NCI-H128 (cell line): ENCODE measurements around the gene URB1.
"Not testable (repeated sequence)": the region's sequence is repeated elsewhere in the genome, so short reads cannot be mapped to it uniquely, and the experiment has no call there.

ENCODE experiments used
- DNase-seq: peaks from one replicate; lab custom pipeline; 2025; ENCODE audit not compliant: unreplicated experiment; lab: John Stamatoyannopoulos, UW

Gene URB1

DNA sequence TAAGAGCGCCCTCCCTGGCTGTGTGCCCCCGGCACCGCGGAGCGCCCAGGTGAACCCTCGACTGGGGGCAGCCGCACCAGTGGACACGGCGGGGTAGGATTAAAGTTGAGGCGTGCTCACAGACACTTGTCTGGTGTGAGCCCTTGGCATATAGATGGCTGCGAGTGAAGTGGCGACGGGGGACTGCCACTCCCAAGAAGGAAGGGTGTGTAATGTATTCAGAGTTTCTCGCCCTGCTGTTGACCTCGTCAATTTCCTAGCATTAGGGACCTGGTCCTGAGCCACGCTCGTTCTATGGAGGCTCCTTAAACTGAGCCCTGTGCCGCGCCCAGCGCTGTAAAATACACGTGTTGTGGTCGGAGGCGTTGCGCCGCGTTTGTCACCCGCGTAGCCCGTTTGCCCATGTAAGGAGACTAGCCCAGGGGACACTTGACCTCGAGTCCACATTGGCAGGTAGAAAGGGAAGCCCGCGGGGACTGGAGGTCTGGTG, 20.2 kb upstream of the URB1 start:
- DNase-seq: no peak

DNA sequence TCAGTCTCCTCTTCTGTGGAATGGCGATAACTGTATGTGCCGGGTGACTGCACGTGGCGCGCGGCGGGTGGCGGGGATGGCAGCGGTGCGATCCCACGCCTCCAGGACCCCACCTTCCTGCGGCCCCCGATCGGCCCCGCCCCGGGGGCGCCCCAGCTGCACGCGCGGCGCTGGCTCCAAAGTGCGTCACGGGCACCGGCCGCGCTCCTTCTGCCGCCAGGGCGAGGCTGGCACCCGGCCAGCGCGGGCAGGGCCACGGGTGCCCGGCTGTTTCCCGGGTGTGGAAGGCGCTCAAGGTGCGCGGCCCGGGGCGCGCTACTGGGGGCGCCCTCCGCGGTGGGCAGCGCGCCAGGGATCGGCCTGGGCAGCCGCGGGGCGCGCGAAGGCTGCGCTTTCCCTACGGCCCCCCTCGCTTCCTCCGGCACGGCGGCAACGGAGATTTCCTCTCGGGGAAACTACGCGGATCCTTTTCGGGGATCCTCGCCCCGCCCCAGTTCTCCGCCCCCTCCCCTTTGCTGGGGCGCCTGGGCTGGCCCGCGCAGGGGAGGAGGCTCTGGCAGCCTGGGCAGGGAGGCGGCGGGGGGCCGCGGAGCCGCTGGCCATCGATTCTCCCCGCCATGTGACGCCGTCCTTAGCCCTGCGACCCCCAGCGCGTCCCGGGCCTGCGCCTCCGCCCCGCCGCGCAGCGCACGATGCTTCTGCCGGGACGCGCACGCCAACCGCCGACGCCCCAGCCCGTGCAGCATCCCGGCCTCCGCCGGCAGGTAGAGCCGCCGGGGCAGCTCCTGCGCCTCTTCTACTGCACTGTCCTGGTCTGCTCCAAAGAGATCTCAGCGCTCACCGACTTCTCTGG, 19.6 kb upstream of the URB1 start, which contains the start of gene EVA1C:
TSS of gene EVA1C (plus strand) at position 545 of the 853 bp plus-strand sequence. CDS start at position 693, 148 bp downstream.
- peak; percentile 33 for DNase-seq

DNA sequence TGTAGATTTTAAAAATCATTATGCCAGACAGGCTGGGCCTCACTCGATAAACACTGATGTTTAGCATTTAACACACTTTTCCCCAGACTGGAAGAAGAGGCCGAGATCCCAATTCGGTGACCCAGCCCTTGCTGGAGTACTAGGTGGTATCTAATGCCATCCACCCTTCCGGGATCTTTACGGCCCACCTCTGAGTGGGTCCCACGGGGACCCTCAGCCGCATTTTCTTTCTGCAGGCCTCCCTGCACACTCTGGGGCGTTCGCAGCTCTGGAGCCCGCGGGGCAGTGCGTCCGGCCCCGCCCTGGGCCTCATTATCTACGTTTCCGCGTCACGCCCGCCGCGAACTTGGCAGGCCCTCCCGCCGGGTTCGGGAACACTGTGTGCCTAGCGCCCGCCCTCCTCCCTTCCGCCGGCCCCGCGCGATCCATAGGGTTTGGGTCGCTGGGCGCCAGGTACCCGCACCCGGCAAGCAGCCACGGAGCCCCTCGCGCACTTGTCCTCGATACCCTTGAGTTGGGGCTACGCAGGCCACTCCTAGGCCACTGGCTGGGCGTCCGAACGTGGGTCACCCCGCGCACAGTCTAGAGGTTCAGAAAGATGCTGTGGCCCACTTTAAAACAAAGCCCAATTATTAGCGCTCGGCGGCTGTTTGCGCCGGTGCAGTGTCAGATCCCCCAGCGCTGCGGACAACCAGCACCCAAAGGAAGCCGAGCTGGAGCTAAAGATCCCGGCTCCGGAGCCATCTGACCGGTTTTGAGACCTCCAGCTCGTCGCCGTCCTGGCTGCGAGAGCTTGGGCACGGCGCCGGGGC, 18.7 kb upstream of the URB1 start:
- peak; percentile 31 for DNase-seq

DNA sequence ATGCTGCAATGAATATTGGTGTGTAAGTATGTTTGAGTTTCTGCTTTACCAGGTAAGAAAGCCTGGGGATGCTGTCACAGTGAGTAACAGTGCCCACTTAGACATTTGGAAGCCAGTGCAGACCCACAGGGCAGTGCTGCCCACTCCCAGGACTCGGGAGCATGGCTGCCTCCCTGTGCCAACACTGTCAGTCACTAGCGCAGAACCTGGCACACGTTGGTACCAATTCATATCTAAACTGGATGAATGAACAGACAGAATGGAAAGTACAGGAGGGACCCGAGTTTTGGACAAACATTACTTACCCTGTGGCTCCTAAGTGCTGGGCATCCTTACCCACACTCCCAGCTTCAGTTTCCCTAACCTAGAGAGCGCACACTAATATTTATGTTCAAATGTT, 18.1 kb upstream of the URB1 start:
- no peak for DNase-seq

DNA sequence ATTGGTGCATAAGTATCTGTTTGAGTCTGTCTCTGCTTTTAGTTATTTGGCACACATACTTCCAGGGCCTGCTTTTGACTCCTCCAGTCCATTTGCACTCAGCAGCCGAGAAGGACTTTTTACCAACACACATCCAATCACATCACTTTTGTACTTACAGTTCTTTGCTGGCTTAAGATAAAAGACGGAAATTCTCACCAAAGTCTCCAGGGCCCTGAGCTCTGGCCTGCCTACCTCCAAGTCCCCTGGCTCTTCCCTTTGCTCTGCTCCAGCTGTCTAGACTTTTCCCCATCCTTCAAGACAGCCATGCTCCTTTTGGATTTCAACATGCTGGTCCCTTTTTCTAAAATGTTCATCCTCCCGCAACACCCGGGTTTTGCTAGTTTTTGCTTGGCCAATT, 17.5 kb upstream of the URB1 start:
- DNase-seq: no peak

DNA sequence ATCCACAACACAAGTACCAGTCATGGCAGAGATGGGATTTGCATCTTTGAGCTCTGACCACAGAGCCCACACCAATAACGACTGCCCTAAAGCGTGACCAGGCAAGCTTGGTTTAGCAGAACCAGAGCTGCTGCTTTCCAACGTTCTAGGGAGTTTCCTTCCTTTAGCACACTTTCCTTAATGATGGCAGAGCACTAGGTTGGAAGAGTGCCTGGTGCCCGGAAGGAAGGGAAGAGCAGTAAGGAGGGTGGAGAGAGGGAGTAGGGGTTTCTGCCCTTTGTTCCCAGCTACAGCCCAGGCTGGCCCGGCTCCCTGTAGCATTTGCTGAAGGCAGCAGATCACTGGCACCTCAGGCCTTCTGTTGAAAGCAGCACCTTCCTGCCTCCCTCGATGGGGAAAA, 13.6 kb upstream of the URB1 start:
- no peak for DNase-seq

DNA sequence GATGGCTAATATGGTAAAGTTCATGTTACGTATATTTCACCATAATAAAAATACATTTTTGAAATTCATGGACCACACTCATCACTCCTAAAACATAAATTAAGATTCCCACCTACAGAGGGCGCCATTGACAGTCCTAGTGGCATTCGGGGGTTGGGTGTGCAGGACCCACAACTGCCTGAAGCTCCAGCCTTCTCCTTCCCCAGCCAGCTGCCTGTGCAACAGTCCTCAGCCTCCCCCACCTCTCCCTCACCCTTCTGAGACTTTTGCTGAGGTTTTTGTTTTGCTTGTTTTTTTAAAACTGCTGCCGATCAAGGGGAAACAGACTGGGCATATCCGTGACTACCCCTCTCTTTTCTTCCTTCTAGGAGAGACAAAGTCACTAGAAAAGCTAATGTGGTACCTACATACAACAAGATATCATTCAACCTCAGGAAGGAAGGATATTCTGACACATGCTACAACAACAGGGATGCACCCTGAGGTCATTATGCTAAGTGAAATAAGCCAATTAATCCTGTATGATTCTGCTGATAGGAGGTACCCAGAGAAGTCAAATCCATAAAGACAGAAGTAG, 10.5 kb upstream of the URB1 start:
- peak; percentile 50 for DNase-seq

DNA sequence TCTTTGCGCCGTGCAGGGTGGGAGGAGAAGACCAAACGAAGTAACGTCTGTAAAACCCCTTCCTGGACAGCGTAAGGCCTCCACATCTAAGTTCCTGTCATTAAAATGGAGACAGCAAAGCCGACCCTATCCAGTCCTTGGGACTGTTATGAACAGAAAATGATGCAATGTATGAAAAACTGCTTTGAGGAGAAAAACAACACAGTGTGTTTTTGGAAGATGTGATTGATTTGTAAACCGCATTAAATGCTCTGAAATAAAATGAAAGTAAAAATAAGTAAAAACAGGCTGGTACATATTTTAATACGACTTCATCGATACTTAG, 827 bp upstream of the URB1 start:
- no peak for DNase-seq

DNA sequence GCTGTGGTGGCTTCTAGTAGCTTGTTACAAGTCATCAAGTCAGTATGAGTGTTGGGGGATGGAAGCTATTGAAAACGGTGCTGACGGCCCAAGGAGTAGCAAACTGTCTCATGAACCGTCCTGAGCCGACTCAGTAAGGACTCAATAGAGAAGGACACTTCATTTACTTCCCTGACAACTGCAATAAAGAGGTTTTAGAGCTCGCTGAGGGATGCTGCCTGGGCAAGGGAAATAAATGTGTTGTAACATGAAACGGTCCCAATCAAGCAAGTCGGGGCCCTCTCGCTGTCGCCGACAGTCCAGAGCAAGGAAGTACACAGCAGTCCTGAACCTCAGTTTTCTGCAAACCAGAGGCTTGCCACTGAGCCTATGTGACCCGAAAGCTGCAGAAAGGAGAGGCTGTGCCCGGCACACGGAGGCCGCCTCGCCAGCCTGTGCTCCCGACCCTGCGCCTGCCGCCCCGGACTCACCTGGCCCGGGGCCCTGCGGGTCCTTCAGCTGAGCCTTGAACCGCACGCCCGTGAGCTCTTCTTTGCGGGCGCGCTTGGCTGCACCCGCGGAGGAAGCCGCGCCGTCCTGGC, 423 bp downstream of the URB1 start:
- DNase-seq: no peak

DNA sequence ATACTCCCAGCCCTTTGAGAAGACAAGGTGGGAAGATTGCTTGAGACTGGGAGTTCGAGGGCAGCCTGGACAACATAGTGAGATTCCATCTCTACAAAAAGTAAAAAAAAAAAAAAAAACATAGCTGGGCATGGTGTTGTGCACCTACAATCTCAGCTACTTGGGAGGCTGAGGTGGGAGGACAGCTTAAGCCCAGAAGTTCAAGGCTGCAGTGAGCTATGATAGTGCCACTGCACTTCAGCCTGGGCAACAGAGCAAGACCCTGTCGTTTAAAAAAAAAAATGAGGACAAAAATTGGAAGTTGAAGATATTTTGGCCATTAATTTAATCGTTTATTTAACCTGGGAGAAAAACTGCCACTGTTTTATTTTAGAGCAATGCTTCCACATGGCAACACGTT, 1.1 kb downstream of the URB1 start:
- DNase-seq: no peak

DNA sequence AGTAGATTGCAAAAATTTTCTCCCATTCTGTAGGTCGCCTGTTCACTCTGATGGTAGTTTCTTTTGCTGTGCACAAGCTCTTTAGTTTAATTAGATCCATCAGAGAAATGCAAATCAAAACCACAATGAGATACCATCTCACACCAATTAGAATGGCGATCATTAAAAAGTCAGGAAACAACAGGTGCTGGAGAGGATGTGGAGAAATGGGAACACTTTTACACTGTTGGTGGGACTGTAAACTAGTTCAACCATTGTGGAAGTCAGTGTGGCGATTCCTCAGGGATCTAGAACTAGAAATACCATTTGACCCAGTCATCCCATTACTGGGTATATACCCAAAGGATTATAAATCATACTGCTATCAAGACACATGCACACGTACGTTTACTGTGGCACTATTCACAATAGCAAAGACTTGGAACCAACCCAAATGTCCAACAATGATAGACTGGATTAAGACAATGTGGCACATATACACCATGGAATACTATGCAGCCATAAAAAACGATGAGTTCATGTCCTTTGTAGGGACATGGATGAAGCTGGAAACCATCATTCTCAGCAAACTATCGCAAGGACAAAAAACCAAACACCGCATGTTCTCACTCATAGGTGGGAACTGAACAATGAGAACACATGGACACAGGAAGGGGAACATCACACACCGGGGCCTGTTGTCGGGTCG, 2.1 kb downstream of the URB1 start:
- DNase-seq: not testable (repeated sequence)

DNA sequence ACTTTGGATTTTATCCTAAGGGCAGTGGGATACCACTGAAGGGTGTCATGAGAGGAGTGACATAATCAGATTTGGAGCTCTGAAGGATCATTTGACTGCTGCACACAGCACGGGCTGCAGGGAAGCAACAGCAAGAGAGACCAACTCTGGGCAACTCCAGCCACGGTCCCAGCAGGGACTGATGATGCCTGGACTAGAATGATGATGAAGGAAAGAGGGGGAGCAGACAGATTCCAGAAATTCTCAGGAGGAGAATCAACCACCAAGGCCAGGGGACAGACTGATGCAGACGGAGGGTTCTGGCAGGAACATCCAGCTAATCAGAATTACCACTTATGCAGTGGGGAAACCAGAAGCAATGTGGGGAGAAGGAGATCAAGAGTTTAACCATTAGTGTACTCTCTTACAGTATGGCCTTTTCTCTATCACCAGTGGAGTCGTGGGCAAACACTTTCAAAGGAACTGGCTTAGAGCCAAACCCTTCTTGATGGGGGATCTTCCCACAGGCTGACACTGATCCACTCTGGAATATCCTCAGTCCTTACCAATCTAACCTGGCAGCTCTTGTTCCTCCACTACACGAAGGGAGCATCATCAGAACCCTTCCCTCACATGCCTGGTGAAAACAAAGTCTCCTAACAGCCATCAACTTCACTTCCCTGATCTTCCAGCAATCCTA, 3.3 kb downstream of the URB1 start:
- no peak for DNase-seq

DNA sequence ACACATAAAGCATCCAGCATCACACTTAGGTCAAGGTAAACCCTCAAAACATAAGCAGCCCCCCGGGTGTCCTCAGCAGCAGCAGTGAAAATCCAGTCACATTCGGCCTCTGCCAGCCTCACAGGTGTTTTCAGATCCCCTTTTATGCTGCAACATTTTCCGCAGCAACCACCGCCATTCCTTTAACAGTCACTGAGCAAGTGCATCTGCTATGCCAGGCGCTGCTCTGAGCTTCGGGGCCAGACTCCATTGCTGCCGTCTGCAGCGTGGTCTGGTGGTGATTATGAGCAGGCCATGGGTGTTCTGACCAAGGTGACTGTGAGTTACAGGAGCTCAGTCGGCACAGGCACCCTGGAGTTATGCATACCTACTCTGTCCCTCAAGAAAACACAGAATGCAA, 4.5 kb downstream of the URB1 start:
- no peak for DNase-seq

DNA sequence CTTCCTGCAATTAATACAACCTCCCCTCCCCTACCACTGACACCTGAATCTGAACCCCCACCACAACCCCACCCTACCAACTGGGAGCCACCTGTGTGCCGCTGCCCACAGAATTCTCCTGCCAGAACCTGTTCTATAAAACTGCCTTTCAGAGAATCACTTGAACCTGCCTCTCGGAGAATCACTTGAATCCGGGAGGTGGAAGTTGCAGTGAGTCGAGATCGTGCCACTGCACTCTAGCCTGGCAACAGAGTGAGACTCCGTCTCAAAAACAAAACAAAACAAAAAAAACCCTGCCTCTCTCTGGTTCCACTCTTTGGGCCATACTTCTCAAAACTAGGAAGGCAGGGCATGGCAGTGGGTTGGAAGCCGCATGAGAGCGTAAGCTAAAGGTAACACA, 5.7 kb downstream of the URB1 start:
- DNase-seq: no peak

DNA sequence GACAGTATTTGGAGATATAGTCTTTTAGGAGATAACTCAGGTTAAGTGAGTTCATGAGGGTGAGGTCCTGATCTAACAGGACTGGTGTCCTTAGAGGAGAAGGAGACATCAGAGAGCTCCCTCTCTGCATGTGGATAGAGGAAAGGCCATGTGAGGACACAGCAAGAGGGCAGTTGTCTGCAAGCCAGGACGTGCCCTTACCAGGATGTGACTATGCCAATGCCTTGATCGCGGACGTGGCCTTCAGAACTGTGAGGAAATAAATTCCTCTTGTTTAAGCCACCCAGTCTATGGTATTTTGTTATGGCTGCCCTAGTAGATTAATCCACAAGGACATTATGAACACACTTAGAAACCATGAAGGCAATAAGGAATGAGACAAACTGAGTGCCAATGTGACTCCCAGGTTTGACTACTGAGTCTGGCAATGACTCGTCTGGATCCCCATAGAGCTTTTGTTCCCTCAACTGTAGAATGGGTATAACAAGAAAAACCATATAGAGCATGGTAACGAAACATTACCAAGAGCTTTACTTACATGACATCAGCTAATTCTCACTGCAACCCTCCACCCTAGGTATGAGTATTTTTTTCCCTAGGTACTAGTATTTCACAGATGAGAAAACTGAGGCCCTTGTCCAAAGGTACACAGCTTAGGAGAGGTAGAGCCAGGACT, 6.5 kb downstream of the URB1 start:
- DNase-seq: no peak

DNA sequence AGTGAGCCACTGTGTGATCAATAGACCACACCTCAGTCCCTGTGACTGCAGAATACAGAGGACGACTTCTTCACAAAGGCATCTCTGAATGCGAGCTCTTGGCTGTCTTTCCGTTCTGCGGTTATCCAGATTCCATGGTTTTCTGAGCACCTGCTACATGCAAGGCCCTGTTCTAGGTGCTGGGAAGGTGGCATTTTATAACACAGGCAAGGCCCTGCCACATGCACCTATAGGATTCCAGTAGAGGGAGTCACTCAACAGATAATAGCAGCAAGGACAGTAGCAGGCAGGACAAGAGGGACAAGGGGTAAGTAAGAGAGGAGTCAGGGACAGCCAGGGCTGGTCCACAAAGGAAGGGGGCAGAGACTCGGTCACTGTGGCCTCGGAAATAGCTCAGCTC, 9.0 kb downstream of the URB1 start:
- DNase-seq: no peak

DNA sequence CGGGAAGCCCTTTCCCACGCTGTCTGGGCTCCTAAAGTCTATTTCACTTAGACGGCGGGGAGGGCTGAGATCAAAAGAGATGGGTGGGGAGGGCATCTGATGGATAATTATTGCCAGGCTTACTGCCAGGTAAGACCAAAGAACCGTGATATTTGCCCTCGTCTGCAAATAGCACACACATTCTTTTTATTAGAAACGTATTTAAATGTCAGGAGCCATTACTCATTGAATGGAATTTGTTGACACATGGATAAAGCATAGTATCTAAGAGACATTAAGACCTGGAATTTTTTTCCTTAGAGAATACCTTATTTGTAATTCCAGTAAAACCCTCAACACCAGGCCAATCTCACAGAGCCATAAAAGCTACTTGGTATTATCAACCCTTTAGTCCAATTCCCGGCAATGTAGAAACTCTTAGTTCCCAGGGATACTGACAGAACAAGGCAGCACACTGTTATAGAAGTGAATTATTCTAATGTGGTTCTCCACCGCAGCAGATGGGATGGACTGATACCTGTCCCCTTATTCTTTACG, 10.6 kb downstream of the URB1 start:
- no peak for DNase-seq

DNA sequence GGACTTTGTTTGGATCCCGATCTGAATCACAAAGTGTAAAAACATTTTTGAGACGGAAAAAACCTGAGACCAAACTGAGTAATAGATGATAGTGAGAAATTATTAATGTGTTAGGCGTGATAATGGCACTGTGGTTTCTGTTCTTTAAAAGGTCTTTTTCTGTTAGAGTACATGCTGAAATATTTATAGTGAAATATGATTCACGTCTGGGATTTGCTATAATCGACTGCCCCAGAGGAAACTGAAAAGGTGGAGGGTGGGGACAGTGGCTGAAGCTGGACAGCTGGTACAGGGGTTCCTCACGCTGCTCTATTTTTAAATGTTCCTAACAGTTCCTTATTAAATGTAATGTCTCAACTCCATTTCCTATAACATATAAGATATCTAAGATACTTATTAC, 11.2 kb downstream of the URB1 start:
- no peak for DNase-seq

DNA sequence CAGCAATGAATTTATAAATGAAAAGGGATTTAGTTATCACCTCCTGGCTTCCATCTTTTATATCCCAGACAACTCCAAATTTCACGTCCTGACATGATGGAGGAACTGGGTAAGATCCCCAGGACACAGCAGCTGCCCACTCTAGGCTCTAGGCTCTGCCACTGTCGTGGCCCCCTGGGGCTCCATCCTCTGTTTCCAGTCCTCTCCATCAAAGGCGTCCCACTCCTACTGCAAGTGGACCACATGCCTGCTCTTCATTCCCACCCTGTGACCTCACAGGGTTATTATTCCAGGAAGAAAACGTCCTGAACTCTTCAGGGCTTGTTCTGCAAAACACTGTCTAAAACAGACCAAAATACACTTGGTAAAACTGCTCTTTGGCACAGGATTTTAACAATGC, 11.9 kb downstream of the URB1 start:
- DNase-seq: no peak

DNA sequence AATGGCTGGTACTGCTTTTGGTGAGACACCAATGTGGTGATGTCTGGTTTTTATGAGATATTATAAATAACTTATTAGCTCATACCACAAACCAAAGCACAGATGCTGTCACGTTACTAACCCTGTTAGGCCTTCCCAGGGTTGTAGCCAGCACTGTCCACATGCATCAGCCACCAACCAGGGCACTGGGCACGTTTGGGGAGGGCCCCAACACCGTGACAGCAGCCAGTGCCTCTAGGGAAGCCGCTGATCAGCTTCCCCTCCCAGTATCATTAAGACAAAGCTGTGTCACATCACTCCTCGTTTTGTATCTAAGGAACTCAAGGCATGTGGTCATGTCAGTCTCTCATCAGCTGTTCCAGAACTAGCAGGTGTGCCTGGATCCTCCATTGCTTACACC, 13.9 kb downstream of the URB1 start:
- no peak for DNase-seq
